HL-60 (cell line): ENCODE measurements around the gene LINC00632.

ENCODE experiments used
- DNase-seq, 2 experiments: peaks; one replicate each; pipeline ENCODE4 v3.0.0-alpha.2; 2010 to 2020; ENCODE audit warnings: low read depth in 1 of 2, low spot score in 1 of 2
- H3K27ac ChIP-seq: fragments of 250-450 bp; sonication (Bioruptor Pico); replicated peaks from 2 replicates; pipeline ENCODE4 v1.5.1; 2020; ENCODE audit warnings: mild to moderate bottlenecking, moderate library complexity
- H3K27me3 ChIP-seq: fragments of 250-450 bp; sonication (Bioruptor Pico); 2 replicates; pipeline ENCODE4 v1.5.1; 2021; ENCODE audit warnings: mild to moderate bottlenecking, moderate library complexity; ENCODE audit not compliant: insufficient read depth, poor library complexity, severe bottlenecking
- H3K4me3 ChIP-seq: replicated peaks from 2 replicates; pipeline ENCODE4 v1.5.1; 2011; ENCODE audit warnings: mild to moderate bottlenecking, control low read depth, low read length; ENCODE audit not compliant: insufficient read depth
- GABPA ChIP-seq: IDR thresholded peaks from 2 replicates; pipeline ENCODE4 v1.6.1; 2012; ENCODE audit warnings: low read depth
- POLR2AphosphoS5 ChIP-seq: IDR thresholded peaks from 2 replicates; pipeline ENCODE4 v1.6.1; 2012; ENCODE audit warnings: low read depth
- SPI1 ChIP-seq: IDR thresholded peaks from 2 replicates; pipeline ENCODE4 v1.6.1; 2012; ENCODE audit warnings: low read depth, mild to moderate bottlenecking, borderline replicate concordance
- TF ChIP-seq, protein P1 (sequence below): IDR thresholded peaks from 2 replicates; pipeline ENCODE4 v1.6.1; 2012; ENCODE audit warnings: low read depth; ENCODE audit not compliant: insufficient replicate concordance
- TF ChIP-seq, protein P2 (sequence below): IDR thresholded peaks from one replicate; pipeline ENCODE4 v1.5.1; 2011; ENCODE audit warnings: low read length, control low read depth, inconsistent platforms; ENCODE audit not compliant: insufficient read depth

LINC00632 gene

DNA sequence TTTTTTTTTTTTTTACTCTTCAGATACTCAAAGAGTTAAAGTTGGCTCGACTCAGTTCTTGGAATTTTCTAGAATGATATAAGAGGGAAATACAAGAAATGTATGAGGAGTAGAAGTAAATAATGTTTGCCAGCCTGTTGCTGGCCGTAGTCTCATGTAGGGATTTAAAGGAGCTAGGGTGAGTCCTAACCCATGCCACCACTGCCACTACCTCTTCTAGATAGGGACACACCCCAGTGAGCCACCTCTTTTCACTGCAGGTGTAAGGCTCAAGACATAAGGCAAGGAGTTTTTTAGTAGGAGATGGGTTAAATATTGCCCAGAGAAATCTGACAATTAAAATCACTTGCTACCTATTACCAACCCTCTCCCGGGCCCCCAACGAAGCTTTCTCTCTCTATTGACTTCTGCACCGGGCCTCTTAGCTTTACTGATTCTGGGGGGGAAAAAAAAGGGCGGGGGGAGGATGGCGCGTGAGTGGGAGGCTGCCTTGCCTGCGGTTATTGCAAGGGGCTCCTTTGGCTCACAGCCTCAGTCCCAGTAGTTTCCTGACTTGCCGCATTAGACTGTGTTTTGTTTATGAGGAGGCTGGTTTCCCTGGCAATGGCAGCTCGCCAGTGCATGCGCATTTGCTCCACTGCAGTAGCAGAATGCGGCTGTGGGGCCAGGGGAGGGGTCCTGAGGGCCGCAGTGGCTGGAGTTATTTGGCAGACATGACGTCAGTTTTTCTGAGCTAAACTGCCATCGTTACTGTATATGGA lies 3.0 kb downstream of the LINC00632 start:
- TF ChIP-seq POLR2AphosphoS5, result no peak
- TF ChIP-seq, protein P1, sequence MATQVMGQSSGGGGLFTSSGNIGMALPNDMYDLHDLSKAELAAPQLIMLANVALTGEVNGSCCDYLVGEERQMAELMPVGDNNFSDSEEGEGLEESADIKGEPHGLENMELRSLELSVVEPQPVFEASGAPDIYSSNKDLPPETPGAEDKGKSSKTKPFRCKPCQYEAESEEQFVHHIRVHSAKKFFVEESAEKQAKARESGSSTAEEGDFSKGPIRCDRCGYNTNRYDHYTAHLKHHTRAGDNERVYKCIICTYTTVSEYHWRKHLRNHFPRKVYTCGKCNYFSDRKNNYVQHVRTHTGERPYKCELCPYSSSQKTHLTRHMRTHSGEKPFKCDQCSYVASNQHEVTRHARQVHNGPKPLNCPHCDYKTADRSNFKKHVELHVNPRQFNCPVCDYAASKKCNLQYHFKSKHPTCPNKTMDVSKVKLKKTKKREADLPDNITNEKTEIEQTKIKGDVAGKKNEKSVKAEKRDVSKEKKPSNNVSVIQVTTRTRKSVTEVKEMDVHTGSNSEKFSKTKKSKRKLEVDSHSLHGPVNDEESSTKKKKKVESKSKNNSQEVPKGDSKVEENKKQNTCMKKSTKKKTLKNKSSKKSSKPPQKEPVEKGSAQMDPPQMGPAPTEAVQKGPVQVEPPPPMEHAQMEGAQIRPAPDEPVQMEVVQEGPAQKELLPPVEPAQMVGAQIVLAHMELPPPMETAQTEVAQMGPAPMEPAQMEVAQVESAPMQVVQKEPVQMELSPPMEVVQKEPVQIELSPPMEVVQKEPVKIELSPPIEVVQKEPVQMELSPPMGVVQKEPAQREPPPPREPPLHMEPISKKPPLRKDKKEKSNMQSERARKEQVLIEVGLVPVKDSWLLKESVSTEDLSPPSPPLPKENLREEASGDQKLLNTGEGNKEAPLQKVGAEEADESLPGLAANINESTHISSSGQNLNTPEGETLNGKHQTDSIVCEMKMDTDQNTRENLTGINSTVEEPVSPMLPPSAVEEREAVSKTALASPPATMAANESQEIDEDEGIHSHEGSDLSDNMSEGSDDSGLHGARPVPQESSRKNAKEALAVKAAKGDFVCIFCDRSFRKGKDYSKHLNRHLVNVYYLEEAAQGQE, result no peak
- TF ChIP-seq, protein P2, sequence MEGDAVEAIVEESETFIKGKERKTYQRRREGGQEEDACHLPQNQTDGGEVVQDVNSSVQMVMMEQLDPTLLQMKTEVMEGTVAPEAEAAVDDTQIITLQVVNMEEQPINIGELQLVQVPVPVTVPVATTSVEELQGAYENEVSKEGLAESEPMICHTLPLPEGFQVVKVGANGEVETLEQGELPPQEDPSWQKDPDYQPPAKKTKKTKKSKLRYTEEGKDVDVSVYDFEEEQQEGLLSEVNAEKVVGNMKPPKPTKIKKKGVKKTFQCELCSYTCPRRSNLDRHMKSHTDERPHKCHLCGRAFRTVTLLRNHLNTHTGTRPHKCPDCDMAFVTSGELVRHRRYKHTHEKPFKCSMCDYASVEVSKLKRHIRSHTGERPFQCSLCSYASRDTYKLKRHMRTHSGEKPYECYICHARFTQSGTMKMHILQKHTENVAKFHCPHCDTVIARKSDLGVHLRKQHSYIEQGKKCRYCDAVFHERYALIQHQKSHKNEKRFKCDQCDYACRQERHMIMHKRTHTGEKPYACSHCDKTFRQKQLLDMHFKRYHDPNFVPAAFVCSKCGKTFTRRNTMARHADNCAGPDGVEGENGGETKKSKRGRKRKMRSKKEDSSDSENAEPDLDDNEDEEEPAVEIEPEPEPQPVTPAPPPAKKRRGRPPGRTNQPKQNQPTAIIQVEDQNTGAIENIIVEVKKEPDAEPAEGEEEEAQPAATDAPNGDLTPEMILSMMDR, result no peak
- no peak for TF ChIP-seq SPI1
- TF ChIP-seq GABPA, result no peak
- H3K4me3 ChIP-seq, result no peak overlapping the region
- DNase-seq, result no peak

DNA sequence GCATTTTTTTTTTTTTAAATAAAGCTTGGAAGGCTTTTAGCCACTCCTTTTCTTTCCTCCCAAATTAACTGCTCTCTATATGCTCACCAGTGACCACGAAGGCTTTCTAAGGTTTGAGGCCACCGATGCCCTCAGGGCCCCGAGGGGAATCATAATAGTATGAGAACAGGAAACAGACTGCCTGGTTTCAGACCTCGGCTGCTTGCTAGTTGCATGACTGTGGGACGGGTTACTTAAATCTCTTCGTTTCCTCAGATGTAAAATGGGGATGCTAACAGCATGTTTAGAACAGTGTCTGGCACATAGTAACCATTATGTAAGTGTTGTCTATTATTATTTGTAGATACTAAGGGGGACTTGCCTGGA lies 3.6 kb downstream of the LINC00632 start:
- TF ChIP-seq SPI1, result no peak
- no peak for TF ChIP-seq GABPA
- TF ChIP-seq, protein P1, result no peak
- no peak for TF ChIP-seq POLR2AphosphoS5
- TF ChIP-seq, protein P2, result no peak
- Histone ChIP-seq H3K4me3 (no peak overlapping the region), H3K27me3 (no peaks in the 10 kb centered on the region), H3K27ac (no peak overlapping the region)
- no peak for DNase-seq

More for the DNA sequence above, 3.0 kb downstream of the LINC00632 start:
- Histone ChIP-seq H3K27me3 (no peaks in the 10 kb centered on the region), H3K27ac (no peak overlapping the region)

DNA sequence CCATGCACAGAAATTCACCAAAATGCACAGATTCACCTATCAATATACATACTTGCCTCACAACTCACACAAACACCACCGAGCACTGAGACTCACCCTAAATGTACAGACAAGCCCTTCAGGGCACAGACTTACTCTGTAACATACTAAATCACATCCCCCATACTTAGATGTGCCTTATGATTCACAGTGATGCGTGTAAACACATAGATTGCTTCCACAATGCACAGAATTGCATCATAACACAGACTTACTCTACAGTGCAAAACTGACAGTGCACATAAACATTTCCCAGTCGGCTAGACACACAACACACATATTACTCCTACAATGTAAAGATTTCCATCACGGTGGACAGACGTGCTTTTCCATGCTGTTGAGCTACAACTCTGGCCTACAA lies 6.2 kb downstream of the LINC00632 start:
- TF ChIP-seq, protein P2, result no peak
- TF ChIP-seq POLR2AphosphoS5 (no peak), SPI1 (no peak), GABPA (no peak)
- TF ChIP-seq, protein P1, result no peak
- H3K27me3 ChIP-seq, result no peaks in the 10 kb centered on the region
- DNase-seq, result no peak
- no peak overlapping the region for H3K27ac ChIP-seq
- no peak overlapping the region for H3K4me3 ChIP-seq
